HG03280 (cell line): Measurements from ENCODE around the gene CCAR1.
"Not testable (repeated sequence)": the region's sequence is repeated elsewhere in the genome, so short reads cannot be mapped to it uniquely, and the experiment has no call there.

Experiments
- ATAC-seq: cut with Tn5 transposase; IDR thresholded peaks from one replicate; pipeline ENCODE4 v1.9.1; 2021; ENCODE audit warnings: mild to moderate bottlenecking, moderate library complexity; ENCODE audit not compliant: unreplicated experiment

Gene CCAR1

GRCh38 chr10:68756246-68756645 is 35.2 kb downstream of the CCAR1 start:
- no peak for ATAC-seq

- ATAC-seq: no peak
Measured at GRCh38 chr10:68756766-68757165, 35.7 kb downstream of the CCAR1 start.

GRCh38 chr10:68759223-68759863 is 38.3 kb downstream of the CCAR1 start:
- no peak for ATAC-seq

- ATAC-seq: no peak
Measured at GRCh38 chr10:68759967-68760366, 38.9 kb downstream of the CCAR1 start.

- not testable (repeated sequence) for ATAC-seq
Measured at GRCh38 chr10:68767407-68767806, 46.4 kb downstream of the CCAR1 start.

GRCh38 chr10:68781613-68782574 is 60.9 kb downstream of the CCAR1 start:
- no peak for ATAC-seq

- no peak for ATAC-seq
Measured at GRCh38 chr10:68784476-68784875, 63.4 kb downstream of the CCAR1 start.

- ATAC-seq: no peak
Measured at GRCh38 chr10:68787813-68788212, 66.8 kb downstream of the CCAR1 start.

GRCh38 chr10:68790476-68790875 is 69.4 kb downstream of the CCAR1 start:
- ATAC-seq: no peak

- no peak for ATAC-seq
Measured at GRCh38 chr10:68792115-68792514, 71.1 kb downstream of the CCAR1 start.

- ATAC-seq: no peak
Measured at GRCh38 chr10:68795886-68796532, 75.0 kb downstream of the CCAR1 start.

- no peak for ATAC-seq
Measured at GRCh38 chr10:68796605-68797004, 75.6 kb downstream of the CCAR1 start.

- ATAC-seq: no peak
Measured at GRCh38 chr10:68800211-68800610, 79.2 kb downstream of the CCAR1 start.

- no peak for ATAC-seq
Measured at GRCh38 chr10:68804692-68805091, 83.7 kb downstream of the CCAR1 start.

GRCh38 chr10:68810830-68811229 is 89.8 kb downstream of the CCAR1 start:
- not testable (repeated sequence) for ATAC-seq

- ATAC-seq: no peak
Measured at GRCh38 chr10:68811314-68812009, 90.4 kb downstream of the CCAR1 start.

- no peak for ATAC-seq
Measured at GRCh38 chr10:68812420-68812819, 91.4 kb downstream of the CCAR1 start.

GRCh38 chr10:68813559-68813958 is 92.5 kb downstream of the CCAR1 start:
- no peak for ATAC-seq

GRCh38 chr10:68816796-68817412 is 95.9 kb downstream of the CCAR1 start:
- ATAC-seq: no peak

- ATAC-seq: not testable (repeated sequence)
Measured at GRCh38 chr10:68820359-68820758, 99.3 kb downstream of the CCAR1 start.

- not testable (repeated sequence) for ATAC-seq
Measured at GRCh38 chr10:68822626-68823025, 101.6 kb downstream of the CCAR1 start.
